Kidney (tissue), 14 donors: ENCODE results near the gene STC2. TPM values are rescaled to one million over a fixed set of nuclear protein-coding genes. Genes with fewer than 3 reads are reported as not detected.

ENCODE experiments used
- DNase-seq, 5 donors: peaks; one replicate each; pipeline ENCODE4 v3.0.0-alpha.2; 2013 to 2020
- FAIRE-seq: peaks from 2 replicates; lab custom pipeline; 2012; peaks lifted over from hg19 to GRCh38; lab: Jason Lieb, UNC
- H3K27ac ChIP-seq, 2 donors: one replicate each; pipeline ENCODE4 v1.7.0; 2013; ENCODE audit warnings: low read depth in 2 of 2, low read length in 2 of 2, inconsistent platforms in 1 of 2
- H3K27me3 ChIP-seq: one replicate; pipeline ENCODE4 v1.7.1; 2013; ENCODE audit warnings: low read length, inconsistent platforms; ENCODE audit not compliant: control insufficient read depth, insufficient read depth
- H3K36me3 ChIP-seq, 3 donors: one replicate each; pipeline versions ENCODE4 v1.7.0 to v1.7.1; 2013; ENCODE audit warnings: low read length in 3 of 3, control low read depth in 1 of 3, inconsistent platforms in 1 of 3; ENCODE audit not compliant: insufficient read depth in 3 of 3, control insufficient read depth in 2 of 3
- H3K4me1 ChIP-seq, 3 donors: one replicate each; pipeline versions ENCODE4 v1.7.0 to v1.7.1; 2013; ENCODE audit warnings: low read length in 3 of 3, inconsistent platforms in 1 of 3, low read depth in 1 of 3; ENCODE audit not compliant: control insufficient read depth in 2 of 3, insufficient read depth in 2 of 3
- H3K4me3 ChIP-seq, 3 donors: one replicate each; pipeline versions ENCODE4 v1.7.0 to v1.8.1; 2013; ENCODE audit warnings: low read length in 3 of 3, control low read depth in 1 of 3, inconsistent platforms in 1 of 3
- H3K9ac ChIP-seq, 3 donors: one replicate each; pipeline versions ENCODE4 v1.7.0 to v1.7.1; 2013; ENCODE audit warnings: low read length in 3 of 3, control low read depth in 1 of 3, inconsistent platforms in 1 of 3
- H3K9me3 ChIP-seq, 3 donors: one replicate each; pipeline versions ENCODE4 v1.7.0 to v1.7.1; 2013; ENCODE audit warnings: low read length in 3 of 3, control low read depth in 1 of 3, inconsistent platforms in 1 of 3; ENCODE audit not compliant: control insufficient read depth in 2 of 3, insufficient read depth in 1 of 3
- intact Hi-C: fragments of 100-400 bp; cut with DNase I; formaldehyde crosslinking; loops from one replicate; pipeline ENCODE4 v1.11.1; 2022
- microRNA-seq: library from miRNA; unstranded; fragments of <30 nt; microRNA quantifications from one replicate; pipeline ENCODE4 v1.2.0, GENCODE V29; 2020
- polyA plus RNA-seq: library from polyadenylated mRNA; stranded (reverse); fragments of 350-450 nt; fragmentation: Illumina TruSeq; extraction: RNeasy Lipid Tissue Mini Kit (QIAGEN cat#74804); gene quantifications from one replicate; pipeline ENCODE4 v1.2.3, GENCODE V29; 2014; ENCODE audit warnings: low read depth, low replicate concordance; ENCODE audit not compliant: insufficient read depth
- total RNA-seq: library from RNA; stranded (reverse); fragmentation: NEBNext Ultra II Directional; extraction: Animal tissue kit (Norgen Biotek cat#: 25700); gene quantifications from one replicate; pipeline ENCODE4 v1.2.1, GENCODE V29; 2021
- TF ChIP-seq, protein P1 (sequence below): IDR thresholded peaks from 3 replicates; pipeline ENCODE4 v1.5.1; 2012; ENCODE audit warnings: mild to moderate bottlenecking, moderate library complexity, borderline replicate concordance; ENCODE audit not compliant: insufficient read depth; ENCODE audit errors: extremely low read depth
- donor health status: control.
- donor health status: control.
- donor health status: control.
- donor health status: control.
- donor health status: control.
- donor health status: DM: yes; HTN: yes; CAD: no.
- donor health status: Normal renal cell carcinoma (clear cell type).

Gene STC2
- total and polyA plus RNA-seq, 2 donors from 2014 or later, result 2.1 to 2.7 TPM

GRCh38 chr5:173268750-173269432 is 59.3 kb downstream of the STC2 start:
- Histone ChIP-seq H3K4me3 (no peak overlapping the region), H3K36me3 (no peaks in the 10 kb centered on the region), H3K27me3 (no peaks in the 10 kb centered on the region), H3K9ac (no peak overlapping the region), H3K4me1 (no peaks in the 10 kb centered on the region), H3K27ac (no peak overlapping the region), H3K9me3 (peaks cover 0 to 3% (median 0%) of the 10 kb centered on the region in 3 donors)
- TF ChIP-seq, protein P1, sequence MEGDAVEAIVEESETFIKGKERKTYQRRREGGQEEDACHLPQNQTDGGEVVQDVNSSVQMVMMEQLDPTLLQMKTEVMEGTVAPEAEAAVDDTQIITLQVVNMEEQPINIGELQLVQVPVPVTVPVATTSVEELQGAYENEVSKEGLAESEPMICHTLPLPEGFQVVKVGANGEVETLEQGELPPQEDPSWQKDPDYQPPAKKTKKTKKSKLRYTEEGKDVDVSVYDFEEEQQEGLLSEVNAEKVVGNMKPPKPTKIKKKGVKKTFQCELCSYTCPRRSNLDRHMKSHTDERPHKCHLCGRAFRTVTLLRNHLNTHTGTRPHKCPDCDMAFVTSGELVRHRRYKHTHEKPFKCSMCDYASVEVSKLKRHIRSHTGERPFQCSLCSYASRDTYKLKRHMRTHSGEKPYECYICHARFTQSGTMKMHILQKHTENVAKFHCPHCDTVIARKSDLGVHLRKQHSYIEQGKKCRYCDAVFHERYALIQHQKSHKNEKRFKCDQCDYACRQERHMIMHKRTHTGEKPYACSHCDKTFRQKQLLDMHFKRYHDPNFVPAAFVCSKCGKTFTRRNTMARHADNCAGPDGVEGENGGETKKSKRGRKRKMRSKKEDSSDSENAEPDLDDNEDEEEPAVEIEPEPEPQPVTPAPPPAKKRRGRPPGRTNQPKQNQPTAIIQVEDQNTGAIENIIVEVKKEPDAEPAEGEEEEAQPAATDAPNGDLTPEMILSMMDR, result no peak
- DNase-seq (no peak), FAIRE-seq (no peak)
- intact Hi-C loops, result no loop called here

- no peak overlapping the region for H3K9ac ChIP-seq
- H3K27ac ChIP-seq, result no peak overlapping the region
- FAIRE-seq (no peak), DNase-seq (no peak)
- H3K4me3 ChIP-seq, result no peak overlapping the region
- no peaks in the 10 kb centered on the region for H3K27me3 ChIP-seq
- no peaks in the 10 kb centered on the region for H3K36me3 ChIP-seq
- intact Hi-C loops, result no loop called here
- no peaks in the 10 kb centered on the region for H3K4me1 ChIP-seq
- TF ChIP-seq, protein P1, result no peak
- no peaks in the 10 kb centered on the region for H3K9me3 ChIP-seq
Observed at GRCh38 chr5:173265433-173265832, 62.8 kb downstream of the STC2 start.

Small RNAs within 50 kb of the gene (microRNA-seq; reads per million reads assigned to microRNA genes)
- gene MIR8056, result not detected

Other genes starting within 250 kb of the STC2 start
- 10.2 TPM for gene BNIP1, start 183.9 kb downstream of the STC2 start, total RNA-seq
- gene BNIP1, start 183.9 kb downstream of the STC2 start, polyA plus RNA-seq, result 28.7 TPM
- gene NKX2-5, start 93.2 kb downstream of the STC2 start, total RNA-seq, result not detected
- not detected for gene NKX2-5, start 93.2 kb downstream of the STC2 start, polyA plus RNA-seq